ENCODE measurements around the gene SPRED2.
"Not testable (repeated sequence)": the region's sequence is repeated elsewhere in the genome, so short reads cannot be mapped to it uniquely, and the experiment has no call there.

Gene SPRED2

GRCh38 chr2:65351948-65352595 is 80.3 kb downstream of the SPRED2 start:
- Mint-ChIP-seq H3K9me3 (no peaks in the 10 kb centered on the region), H3K27ac (no peak overlapping the region), H3K36me3 (peaks cover 10 to 11% of the 10 kb centered on the region in 2 donors), H3K27me3 (no peaks in the 10 kb centered on the region), H3K4me3 (no peak overlapping the region), H3K4me1 (peaks cover 14 to 22% of the 10 kb centered on the region in 2 donors)
- no peak for ATAC-seq (replicated peaks)
- no peak for DNase-seq

- Mint-ChIP-seq H3K9me3 (no peaks in the 10 kb centered on the region), H3K27ac (peak overlapping the region; percentile 70), H3K27me3 (no peaks in the 10 kb centered on the region), H3K4me3 (no peak overlapping the region), H3K4me1 (peaks cover 13 to 19% of the 10 kb centered on the region in 2 donors), H3K36me3 (peaks cover 12 to 17% of the 10 kb centered on the region in 2 donors)
- DNase-seq (no peak), ATAC-seq (replicated peaks) (no peak)
These were observed 81.0 kb downstream of the SPRED2 start for GRCh38 chr2:65351234-65351947.

GRCh38 chr2:65350651-65351056 is 81.7 kb downstream of the SPRED2 start:
- Mint-ChIP-seq H3K4me1 (peaks cover 13 to 19% of the 10 kb centered on the region in 2 donors), H3K27ac (no peak overlapping the region), H3K4me3 (no peak overlapping the region), H3K27me3 (no peaks in the 10 kb centered on the region), H3K9me3 (no peaks in the 10 kb centered on the region), H3K36me3 (peaks cover 12 to 18% of the 10 kb centered on the region in 2 donors)
- DNase-seq (no peak), ATAC-seq (replicated peaks) (peak; percentile 27 to 42)

GRCh38 chr2:65349863-65350262 is 82.5 kb downstream of the SPRED2 start:
- DNase-seq (no peak), ATAC-seq (replicated peaks) (no peak)
- H3K4me3 Mint-ChIP-seq, result no peak overlapping the region
- H3K27me3 Mint-ChIP-seq, result no peaks in the 10 kb centered on the region
- H3K36me3 Mint-ChIP-seq, result peaks cover 12 to 18% of the 10 kb centered on the region in 2 donors
- H3K27ac Mint-ChIP-seq, result no peak overlapping the region
- no peaks in the 10 kb centered on the region for H3K9me3 Mint-ChIP-seq
- peaks cover 13 to 19% of the 10 kb centered on the region in 2 donors for H3K4me1 Mint-ChIP-seq

GRCh38 chr2:65347913-65348312 is 84.5 kb downstream of the SPRED2 start:
- Mint-ChIP-seq H3K9me3 (no peaks in the 10 kb centered on the region), H3K27me3 (no peaks in the 10 kb centered on the region), H3K4me3 (no peak overlapping the region), H3K4me1 (peaks cover 8 to 14% of the 10 kb centered on the region in 2 donors), H3K36me3 (peaks cover 12 to 18% of the 10 kb centered on the region in 2 donors), H3K27ac (no peak overlapping the region)
- DNase-seq (no peak), ATAC-seq (replicated peaks) (no peak)

- no peaks in the 10 kb centered on the region for H3K9me3 Mint-ChIP-seq
These were observed 86.8 kb downstream of the SPRED2 start for GRCh38 chr2:65345631-65346030.

GRCh38 chr2:65344689-65345088 is 87.7 kb downstream of the SPRED2 start:
- H3K9me3 Mint-ChIP-seq, result no peaks in the 10 kb centered on the region
- H3K4me3 Mint-ChIP-seq, result no peak overlapping the region
- no peak for ATAC-seq (replicated peaks)

More at GRCh38 chr2:65345631-65346030, 86.8 kb downstream of the SPRED2 start:
- H3K36me3 Mint-ChIP-seq, result peaks cover 16 to 28% of the 10 kb centered on the region in 2 donors
- no peak for DNase-seq
- H3K4me3 Mint-ChIP-seq, result no peak overlapping the region
- no peaks in the 10 kb centered on the region for H3K27me3 Mint-ChIP-seq
- no peak for ATAC-seq (replicated peaks)
- H3K27ac Mint-ChIP-seq, result no peak overlapping the region
- H3K4me1 Mint-ChIP-seq, result peaks cover 5 to 8% of the 10 kb centered on the region in 2 donors

GRCh38 chr2:65344182-65344581 is 88.2 kb downstream of the SPRED2 start:
- H3K9me3 Mint-ChIP-seq, result no peaks in the 10 kb centered on the region
- no peaks in the 10 kb centered on the region for H3K27me3 Mint-ChIP-seq
- ATAC-seq (replicated peaks) (no peak), DNase-seq (no peak)
- peaks cover under 1 to 4% of the 10 kb centered on the region in 2 donors for H3K4me1 Mint-ChIP-seq
- no peak overlapping the region for H3K4me3 Mint-ChIP-seq
- H3K27ac Mint-ChIP-seq, result no peak overlapping the region
- peaks cover 14 to 30% of the 10 kb centered on the region in 2 donors for H3K36me3 Mint-ChIP-seq

More at GRCh38 chr2:65344689-65345088, 87.7 kb downstream of the SPRED2 start:
- Mint-ChIP-seq H3K27ac (no peak overlapping the region), H3K4me1 (peaks cover 4 to 6% of the 10 kb centered on the region in 2 donors), H3K27me3 (no peaks in the 10 kb centered on the region), H3K36me3 (peaks cover 16 to 30% of the 10 kb centered on the region in 2 donors)
- DNase-seq, result no peak

- DNase-seq (no peak), ATAC-seq (replicated peaks) (no peak)
- Mint-ChIP-seq H3K27ac (no peak overlapping the region), H3K36me3 (peaks cover 14 to 30% of the 10 kb centered on the region in 2 donors), H3K4me1 (peaks cover 0 to 4% of the 10 kb centered on the region in 2 donors), H3K27me3 (no peaks in the 10 kb centered on the region), H3K4me3 (no peak overlapping the region), H3K9me3 (no peaks in the 10 kb centered on the region)
These were observed 89.0 kb downstream of the SPRED2 start for GRCh38 chr2:65343386-65343785.

GRCh38 chr2:65340898-65341681 is 91.3 kb downstream of the SPRED2 start:
- Mint-ChIP-seq H3K4me1 (no peaks in the 10 kb centered on the region), H3K9me3 (no peaks in the 10 kb centered on the region), H3K27me3 (no peaks in the 10 kb centered on the region), H3K4me3 (no peak overlapping the region), H3K27ac (no peak overlapping the region), H3K36me3 (peaks cover 3 to 12% of the 10 kb centered on the region in 2 donors)
- no peak for DNase-seq
- no peak for ATAC-seq (replicated peaks)

- no peak overlapping the region for H3K4me3 Mint-ChIP-seq
- no peaks in the 10 kb centered on the region for H3K27me3 Mint-ChIP-seq
- no peaks in the 10 kb centered on the region for H3K4me1 Mint-ChIP-seq
- H3K36me3 Mint-ChIP-seq, result peaks cover 7 to 19% of the 10 kb centered on the region in 2 donors
- no peak for DNase-seq
- no peak overlapping the region for H3K27ac Mint-ChIP-seq
- no peaks in the 10 kb centered on the region for H3K9me3 Mint-ChIP-seq
- ATAC-seq (replicated peaks), result no peak
These were observed 92.8 kb downstream of the SPRED2 start for GRCh38 chr2:65339648-65340047.

- DNase-seq; ATAC-seq (replicated peaks); H3K27me3 Mint-ChIP-seq; H3K4me3 Mint-ChIP-seq; H3K27ac Mint-ChIP-seq; H3K9me3 Mint-ChIP-seq; H3K4me1 Mint-ChIP-seq: not testable (repeated sequence)
- H3K36me3 Mint-ChIP-seq, result peaks cover 9 to 26% of the 10 kb centered on the region in 2 donors
These were observed 93.4 kb downstream of the SPRED2 start for GRCh38 chr2:65338830-65339495.

GRCh38 chr2:65337915-65338314 is 94.5 kb downstream of the SPRED2 start:
- peaks cover 9 to 30% of the 10 kb centered on the region in 2 donors for H3K36me3 Mint-ChIP-seq
- not testable (repeated sequence) for H3K9me3 Mint-ChIP-seq; H3K27ac Mint-ChIP-seq; DNase-seq; H3K27me3 Mint-ChIP-seq; H3K4me3 Mint-ChIP-seq; H3K4me1 Mint-ChIP-seq; ATAC-seq (replicated peaks)

- Mint-ChIP-seq H3K4me3 (no peak overlapping the region), H3K9me3 (no peaks in the 10 kb centered on the region), H3K4me1 (no peaks in the 10 kb centered on the region), H3K27ac (no peak overlapping the region), H3K36me3 (peaks cover 14 to 30% of the 10 kb centered on the region in 2 donors), H3K27me3 (no peaks in the 10 kb centered on the region)
- no peak for DNase-seq
- no peak for ATAC-seq (replicated peaks)
These were observed 97.7 kb downstream of the SPRED2 start for GRCh38 chr2:65334714-65335113.

Data from stimulated activated naive B cell treated with anti-CD40 and anti-IgM and Interleukin-4, amounts not matched to agents 10 μg/mL and 1 μg/mL and 100 μg/mL, for 72 hours (primary cell).